ENCODE results near the gene TESK2. TPM values are rescaled to one million over a fixed set of nuclear protein-coding genes. Genes with fewer than 3 reads are reported as not detected.
"Not testable (repeated sequence)": the region's sequence is repeated elsewhere in the genome, so short reads cannot be mapped to it uniquely, and the experiment has no call there.

TESK2 gene
- total RNA-seq, 5 donors from 2014 or later (not counting 1 experiment from before 2014, with no cell fraction given) = 4.3 to 7.9 (median 5.5) TPM

- H3K4me3 Mint-ChIP-seq = no peak overlapping the region
- ChIA-PET POLR2A (interaction anchor here in 1 of 2 donors (0.7 kb wide), 1 partner anchor 746 kb away, joined by 4 read pairs; no protein-coding TSS in a partner anchor), CTCF (no interaction called here)
- no peak overlapping the region for H3K27ac Mint-ChIP-seq
- H3K27me3 Mint-ChIP-seq = no peaks in the 10 kb centered on the region
- Histone ChIP-seq H3K9me3 (no peaks in the 10 kb centered on the region), H3K27me3 (replicated peaks in 1 of 2; ENCODE audit: control insufficient read depth in 2 of 2, extremely low read depth in 1 of 2, insufficient read depth in 2 of 2, low read length in 1 of 2) (peaks cover 0 to 4% of the 10 kb centered on the region in 2 experiments), H3K27ac (ENCODE audit: low read length) (no peak overlapping the region), H3K4me1 (ENCODE audit: control insufficient read depth in 1 of 2, extremely low read depth in 1 of 2, insufficient read depth in 2 of 2, low read length in 2 of 2) (peaks cover 0 to 5% of the 10 kb centered on the region in 2 experiments), H3K4me3 (ENCODE audit: control insufficient read depth in 1 of 2, extremely low read depth in 1 of 2, low read length in 1 of 2) (no peak overlapping the region), H3K36me3 (ENCODE audit: control insufficient read depth in 2 of 2, extremely low read depth in 1 of 2, insufficient read depth in 1 of 2, low read length in 1 of 2) (no peaks in the 10 kb centered on the region)
- WGBS (ENCODE audit: insufficient coverage) = no CpG with 5 or more reads among the region's 1 CpG
- no peaks in the 10 kb centered on the region for H3K9me3 Mint-ChIP-seq
- DNase-seq (no peak), ATAC-seq (replicated peaks in 1 of 4) (no peak)
- H3K4me1 Mint-ChIP-seq = peaks cover 10 to 16% (median 15%) of the 10 kb centered on the region in 3 donors
- no peaks in the 10 kb centered on the region for H3K36me3 Mint-ChIP-seq
These were observed 35.2 kb upstream of the TESK2 start for GRCh38 chr1:45526135-45526644.

GRCh38 chr1:45523975-45524374 is 33.0 kb upstream of the TESK2 start:
- not testable (repeated sequence) for H3K9me3 Mint-ChIP-seq

GRCh38 chr1:45523516-45523915 is 32.6 kb upstream of the TESK2 start:
- not testable (repeated sequence) for DNase-seq
- WGBS (ENCODE audit: insufficient coverage) = no CpG with 5 or more reads among the region's 2 CpGs

More at GRCh38 chr1:45523975-45524374, 33.0 kb upstream of the TESK2 start:
- CTCF ChIA-PET = interaction anchor here (0.6 kb wide), 4 partner anchors 42 to 793 kb away, joined by 3 to 7 read pairs (median 3); no protein-coding TSS in a partner anchor
- no CpG with 5 or more reads among the region's 10 CpGs for WGBS (ENCODE audit: insufficient coverage)
- H3K36me3 ChIP-seq (ENCODE audit: control insufficient read depth in 2 of 2, extremely low read depth in 1 of 2, insufficient read depth in 1 of 2, low read length in 1 of 2); POLR2A ChIA-PET; ATAC-seq (replicated peaks in 1 of 4); H3K27me3 ChIP-seq (replicated peaks in 1 of 2; ENCODE audit: control insufficient read depth in 2 of 2, extremely low read depth in 1 of 2, insufficient read depth in 2 of 2, low read length in 1 of 2); DNase-seq; H3K36me3 Mint-ChIP-seq; H3K4me3 Mint-ChIP-seq; H3K27ac ChIP-seq (ENCODE audit: low read length); H3K27me3 Mint-ChIP-seq; H3K4me3 ChIP-seq (ENCODE audit: control insufficient read depth in 1 of 2, extremely low read depth in 1 of 2, low read length in 1 of 2); H3K27ac Mint-ChIP-seq; H3K9me3 ChIP-seq: not testable (repeated sequence)
- peaks cover 0 to 27% of the 10 kb centered on the region in 2 experiments for H3K4me1 ChIP-seq (ENCODE audit: control insufficient read depth in 1 of 2, extremely low read depth in 1 of 2, insufficient read depth in 2 of 2, low read length in 2 of 2)
- H3K4me1 Mint-ChIP-seq = peaks cover 19 to 32% (median 30%) of the 10 kb centered on the region in 3 donors

GRCh38 chr1:45522324-45523104 is 31.6 kb upstream of the TESK2 start:
- Mint-ChIP-seq H3K36me3 (no peaks in the 10 kb centered on the region), H3K9me3 (no peaks in the 10 kb centered on the region), H3K27me3 (no peaks in the 10 kb centered on the region), H3K27ac (peak overlapping the region; percentile 94 to 95), H3K4me3 (peak overlapping the region; percentile 91 to 97 (median 96)), H3K4me1 (peaks cover 24 to 38% (median 35%) of the 10 kb centered on the region in 3 donors)
- Histone ChIP-seq H3K9me3 (no peaks in the 10 kb centered on the region), H3K27me3 (replicated peaks in 1 of 2; ENCODE audit: control insufficient read depth in 2 of 2, extremely low read depth in 1 of 2, insufficient read depth in 2 of 2, low read length in 1 of 2) (peaks cover 0 to 4% of the 10 kb centered on the region in 2 experiments), H3K36me3 (ENCODE audit: control insufficient read depth in 2 of 2, extremely low read depth in 1 of 2, insufficient read depth in 1 of 2, low read length in 1 of 2) (peaks cover 0 to 5% of the 10 kb centered on the region in 2 donors), H3K4me1 (ENCODE audit: control insufficient read depth in 1 of 2, extremely low read depth in 1 of 2, insufficient read depth in 2 of 2, low read length in 2 of 2) (peaks cover 0 to 30% of the 10 kb centered on the region in 2 experiments), H3K27ac (ENCODE audit: low read length) (peak overlapping the region; percentile 68), H3K4me3 (ENCODE audit: control insufficient read depth in 1 of 2, extremely low read depth in 1 of 2, low read length in 1 of 2) (peak overlapping the region; percentile 82 to 100)
- ATAC-seq (replicated peaks in 1 of 4) (no peak), DNase-seq (no peak)
- ChIA-PET POLR2A (interaction anchor here (0.6 to 1.4 kb wide), 14 partner anchors 12 to 723 kb away, joined by 3 to 9 read pairs (median 3); partner anchors contain the start of genes CCDC163 (in 1 of the 2), MMACHC (in 1 of the 2), MUTYH (in 1 of the 2) and TOE1 (in 1 of the 2)), CTCF (interaction anchor here in 1 of 2 donors (0.6 to 2.0 kb wide), 4 partner anchors 10 to 61 kb away, joined by 3 to 11 read pairs (median 4); partner anchors contain the start of gene AKR1A1)
- 82% methylated on average over 16 of the region's 21 CpGs for WGBS (ENCODE audit: insufficient coverage)

More at GRCh38 chr1:45523516-45523915, 32.6 kb upstream of the TESK2 start:
- H3K36me3 ChIP-seq (ENCODE audit: control insufficient read depth in 2 of 2, extremely low read depth in 1 of 2, insufficient read depth in 1 of 2, low read length in 1 of 2); ATAC-seq (replicated peaks in 1 of 4); H3K4me3 ChIP-seq (ENCODE audit: control insufficient read depth in 1 of 2, extremely low read depth in 1 of 2, low read length in 1 of 2); H3K27me3 Mint-ChIP-seq; H3K27me3 ChIP-seq (replicated peaks in 1 of 2; ENCODE audit: control insufficient read depth in 2 of 2, extremely low read depth in 1 of 2, insufficient read depth in 2 of 2, low read length in 1 of 2); H3K27ac ChIP-seq (ENCODE audit: low read length); POLR2A ChIA-PET; H3K36me3 Mint-ChIP-seq; H3K9me3 Mint-ChIP-seq; H3K9me3 ChIP-seq: not testable (repeated sequence)
- H3K4me1 ChIP-seq (ENCODE audit: control insufficient read depth in 1 of 2, extremely low read depth in 1 of 2, insufficient read depth in 2 of 2, low read length in 2 of 2) = peaks cover 0 to 30% of the 10 kb centered on the region in 2 experiments
- H3K27ac Mint-ChIP-seq = peak overlapping the region in 1 of 2 donors; percentile 33
- CTCF ChIA-PET = interaction anchor here (0.6 kb wide), 4 partner anchors 43 to 793 kb away, joined by 3 to 7 read pairs (median 3); no protein-coding TSS in a partner anchor
- peaks cover 23 to 37% (median 35%) of the 10 kb centered on the region in 3 donors for H3K4me1 Mint-ChIP-seq
- H3K4me3 Mint-ChIP-seq = peak overlapping the region in 1 of 3 donors; percentile 97

GRCh38 chr1:45521413-45522323 is 30.7 kb upstream of the TESK2 start, which contains the start of gene PRDX1:
Gene PRDX1 (minus strand): TSS chr1:45521884. CDS start chr1:45519043, 2,841 bp downstream.
- H3K36me3 Mint-ChIP-seq = peaks cover 4% of the 10 kb centered on the region
- Histone ChIP-seq H3K9me3 (no peaks in the 10 kb centered on the region), H3K36me3 (ENCODE audit: control insufficient read depth in 2 of 2, extremely low read depth in 1 of 2, insufficient read depth in 1 of 2, low read length in 1 of 2) (peaks cover 0 to 11% of the 10 kb centered on the region in 2 donors), H3K4me3 (ENCODE audit: control insufficient read depth in 1 of 2, extremely low read depth in 1 of 2, low read length in 1 of 2) (peak within 1 kb of the TSS; percentile 82 to 100), H3K27me3 (replicated peaks in 1 of 2; ENCODE audit: control insufficient read depth in 2 of 2, extremely low read depth in 1 of 2, insufficient read depth in 2 of 2, low read length in 1 of 2) (peaks cover 0 to 4% of the 10 kb centered on the region in 2 experiments), H3K4me1 (ENCODE audit: control insufficient read depth in 1 of 2, extremely low read depth in 1 of 2, insufficient read depth in 2 of 2, low read length in 2 of 2) (peaks cover 0 to 34% of the 10 kb centered on the region in 2 experiments), H3K27ac (ENCODE audit: low read length) (peak within 1 kb of the TSS; percentile 68)
- H3K27ac Mint-ChIP-seq = peak within 1 kb of the TSS; percentile 94 to 95
- ATAC-seq (replicated peaks in 1 of 4) (peak; percentile 88 to 93 (median 90)), DNase-seq (peak; percentile 86 to 96 (median 92))
- ChIA-PET POLR2A (interaction anchor here (0.5 to 1.4 kb wide), 15 partner anchors 11 to 722 kb away, joined by 3 to 9 read pairs (median 3); partner anchors contain the start of genes CCDC163 (in 1 of the 2), MMACHC (in 1 of the 2), MUTYH (in 1 of the 2) and TOE1 (in 1 of the 2)), CTCF (interaction anchor here in 1 of 2 donors (0.6 to 2.0 kb wide), 7 partner anchors 9 to 218 kb away, joined by 3 to 11 read pairs (median 3); partner anchors contain the start of gene AKR1A1)
- peak within 1 kb of the TSS; percentile 91 to 97 (median 96) for H3K4me3 Mint-ChIP-seq
- 0% methylated on average over 37 of the region's 72 CpGs for WGBS (ENCODE audit: insufficient coverage)
- no peaks in the 10 kb centered on the region for H3K27me3 Mint-ChIP-seq
- H3K9me3 Mint-ChIP-seq = no peaks in the 10 kb centered on the region
- peaks cover 25 to 40% (median 36%) of the 10 kb centered on the region in 3 donors for H3K4me1 Mint-ChIP-seq
